HG03097 (cell line): ENCODE measurements around the gene MEGF6.

Experiments used
- ATAC-seq: cut with Tn5 transposase; IDR thresholded peaks from one replicate; pipeline ENCODE4 v1.9.1; 2021; ENCODE audit not compliant: unreplicated experiment, low FRiP score

Gene MEGF6

DNA sequence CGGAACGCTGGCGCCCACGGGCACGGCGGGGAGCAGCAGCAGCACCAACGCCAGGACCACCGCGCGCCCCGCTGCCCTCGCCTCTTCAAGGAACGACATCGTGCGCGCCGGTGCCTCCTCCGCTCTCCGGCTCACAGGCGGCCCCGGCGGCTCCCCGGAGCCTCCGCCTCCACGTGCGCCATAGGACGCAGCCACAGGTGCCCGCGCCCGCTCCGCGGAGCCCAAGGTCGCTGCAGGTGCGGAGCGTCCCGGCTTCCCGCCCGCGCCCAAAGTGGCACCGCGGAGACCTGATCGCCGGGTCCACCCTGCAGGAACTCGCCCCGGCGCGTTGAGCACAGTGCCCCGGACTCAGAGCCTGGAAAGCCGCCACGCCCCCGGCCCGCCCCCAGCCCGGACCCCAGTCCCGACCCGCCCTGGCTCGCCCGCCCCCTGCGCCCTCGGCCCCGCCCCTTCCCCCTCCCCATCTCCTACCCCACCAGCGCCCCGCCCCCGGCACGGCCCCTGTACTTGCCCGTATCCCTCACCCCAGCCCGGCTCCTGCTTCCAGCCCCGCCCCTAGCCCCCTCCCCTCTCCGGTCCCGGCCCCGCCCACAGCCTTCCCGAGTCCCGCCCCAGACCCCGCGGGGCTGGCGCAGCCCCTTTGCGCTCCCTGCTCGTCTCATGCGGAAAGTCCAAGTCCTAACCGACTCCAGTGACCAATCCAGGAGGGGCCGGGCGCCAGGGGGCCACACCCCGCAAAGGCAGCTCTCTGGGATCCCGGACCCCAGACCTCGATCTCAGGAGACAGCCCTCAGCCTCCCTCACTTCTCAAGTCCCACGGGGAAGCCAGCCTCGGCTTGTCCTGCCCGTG is at the start of gene MEGF6:
Gene MEGF6 (minus strand): TSS at position 339 of the 850 bp plus-strand sequence. CDS start 240 bp downstream, at position 99.
- no peak for ATAC-seq

GRCh38 chr1:3660704-3661103 is 49.4 kb upstream of the MEGF6 start:
- ATAC-seq, result no peak

DNA sequence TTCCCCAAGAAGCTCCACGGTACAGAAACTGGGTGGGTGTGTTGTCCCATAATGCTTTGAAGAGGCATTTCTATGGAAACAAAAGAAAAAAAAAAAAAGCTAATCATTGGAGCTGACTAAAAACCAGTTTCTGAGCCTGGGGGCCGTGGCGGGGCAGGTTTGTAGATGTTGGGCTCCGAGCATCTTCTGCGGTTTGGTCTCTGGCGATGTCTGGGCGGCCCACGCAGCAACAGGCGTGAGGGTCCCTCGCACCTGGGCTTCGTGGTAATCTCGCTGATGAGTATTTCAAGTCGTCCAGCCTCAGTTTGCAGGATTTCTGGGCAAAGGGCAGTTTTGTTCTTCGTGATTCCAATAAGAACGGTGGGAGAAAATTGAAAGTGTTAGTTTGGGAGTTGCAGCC is 47.8 kb upstream of the MEGF6 start:
- no peak for ATAC-seq

GRCh38 chr1:3658231-3658615 is 46.9 kb upstream of the MEGF6 start:
- no peak for ATAC-seq

GRCh38 chr1:3657578-3658230 is 46.4 kb upstream of the MEGF6 start:
- no peak for ATAC-seq

DNA sequence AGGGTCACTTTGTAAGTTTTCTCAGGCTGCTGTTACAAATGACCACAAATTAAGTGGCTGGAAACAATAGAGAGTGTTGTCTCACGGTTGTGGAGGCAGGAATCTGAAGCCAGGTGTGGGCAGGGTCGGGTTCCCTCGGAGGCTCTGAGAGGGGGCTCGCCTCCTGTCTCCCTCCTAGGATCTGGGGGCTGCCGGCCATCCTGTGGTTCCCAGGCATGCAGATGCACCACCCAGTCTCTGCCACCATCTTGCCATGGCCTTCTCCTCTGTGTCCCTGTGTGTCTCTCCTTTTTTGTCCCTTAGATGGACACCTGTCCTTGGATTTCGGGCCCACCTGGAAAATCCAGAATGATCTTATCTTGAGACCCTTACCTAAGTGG is 45.8 kb upstream of the MEGF6 start:
- ATAC-seq, result no peak

GRCh38 chr1:3656450-3657095 is 45.3 kb upstream of the MEGF6 start:
- ATAC-seq, result no peak

DNA sequence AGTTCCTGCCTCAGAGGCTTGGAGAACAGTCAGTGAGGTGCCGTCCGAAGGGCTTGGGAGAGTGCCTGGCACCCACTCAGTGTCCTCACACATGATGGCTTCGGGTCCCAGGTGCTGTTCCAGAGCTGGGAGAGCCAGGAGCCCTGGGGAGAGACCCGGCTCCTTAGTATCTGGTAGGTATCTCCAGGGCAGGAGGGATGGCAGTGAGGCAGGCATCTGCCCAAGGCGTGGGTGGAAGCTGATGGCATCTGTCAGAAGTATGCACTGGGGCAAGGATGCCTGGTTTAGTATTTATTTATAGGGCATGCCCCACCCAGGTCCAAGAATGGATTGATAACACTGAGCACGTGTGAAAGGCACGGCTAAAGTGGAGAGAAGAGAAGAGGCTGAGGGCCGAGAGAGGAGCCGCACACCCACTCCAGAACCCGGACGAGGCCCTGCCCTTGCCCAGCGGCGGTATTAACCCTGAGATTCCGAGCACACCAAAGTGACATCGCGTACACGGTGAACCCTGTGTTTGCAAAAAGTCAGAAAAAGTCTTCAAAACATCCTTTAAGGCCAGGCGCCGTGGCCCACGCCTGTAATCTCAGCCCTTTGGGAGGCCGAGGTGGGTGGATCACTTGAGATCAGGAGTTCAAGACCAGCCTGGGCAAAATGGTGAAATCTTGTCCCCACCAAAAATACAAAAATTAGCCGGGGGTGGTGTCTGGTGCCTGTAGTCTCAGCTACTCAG is 43.4 kb upstream of the MEGF6 start:
- ATAC-seq, result no peak

DNA sequence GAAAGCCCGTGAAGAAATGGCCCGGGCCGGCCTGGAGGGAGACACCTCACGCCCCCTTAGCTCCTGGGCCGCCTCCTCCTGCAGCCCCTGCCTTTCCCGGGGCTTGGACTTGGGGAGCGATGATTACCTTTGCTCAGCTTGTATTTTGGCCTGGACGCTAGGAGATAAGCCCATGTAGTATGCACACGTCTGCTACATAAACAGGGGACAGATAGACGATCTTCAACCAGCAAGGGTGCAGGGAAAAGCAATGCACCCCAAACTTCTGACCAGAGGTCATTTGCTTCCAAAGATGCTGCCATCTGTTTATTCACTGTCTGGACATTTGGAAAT is 41.9 kb upstream of the MEGF6 start:
- ATAC-seq, result no peak

GRCh38 chr1:3652548-3653285 is 41.4 kb upstream of the MEGF6 start:
- ATAC-seq, result no peak

GRCh38 chr1:3651930-3652547 is 40.7 kb upstream of the MEGF6 start, which contains the start of gene TP73:
Gene TP73 (plus strand): TSS chr1:3652516. CDS start chr1:3682366, 29,850 bp downstream.
- no peak for ATAC-seq

- no peak for ATAC-seq
These were observed 40.0 kb upstream of the MEGF6 start for GRCh38 chr1:3651026-3651929.

- ATAC-seq, result no peak
These were observed 39.1 kb upstream of the MEGF6 start for GRCh38 chr1:3650248-3651025.

DNA sequence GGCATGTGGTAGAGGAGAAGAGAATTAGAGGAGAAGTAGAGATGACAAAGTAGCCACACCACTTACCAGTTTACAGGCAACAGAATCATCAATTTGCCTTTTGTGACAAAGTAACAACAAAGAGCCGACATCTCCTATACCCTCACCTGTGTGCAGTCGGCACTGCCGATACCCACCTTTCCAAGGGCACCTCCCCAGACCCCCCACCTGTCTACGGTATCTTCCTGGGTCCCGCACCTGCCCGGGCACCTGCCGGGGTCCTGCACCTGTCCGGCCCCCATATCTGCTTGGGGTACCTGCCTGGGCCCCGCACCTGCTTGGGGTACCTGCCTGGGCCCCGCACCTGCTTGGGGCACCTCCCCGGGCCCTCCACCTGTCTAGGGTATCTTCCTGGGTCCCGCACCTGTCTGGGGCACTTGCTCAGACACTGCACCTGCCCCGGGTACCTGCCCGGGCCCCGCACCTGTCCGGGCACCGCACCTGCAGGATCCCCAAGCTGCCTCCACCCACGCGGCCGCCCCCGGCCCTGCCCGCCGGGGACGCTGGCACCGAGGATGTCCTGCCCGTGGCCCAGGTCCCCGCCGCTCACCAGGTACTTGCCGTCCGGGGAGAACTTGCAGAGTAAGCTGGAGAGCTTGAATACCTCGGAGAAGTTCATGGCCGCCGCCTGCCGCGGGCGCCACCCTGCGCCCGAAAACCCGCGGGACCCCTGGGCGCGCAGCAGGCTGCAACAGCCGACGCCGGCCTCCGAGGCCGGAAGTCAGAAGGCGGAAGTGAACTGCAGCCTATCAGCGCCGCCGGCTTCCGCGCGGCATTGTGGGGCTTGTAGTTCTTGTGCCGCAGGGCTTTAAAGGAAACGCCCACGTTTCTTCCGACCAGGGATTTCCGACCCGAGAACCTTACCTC is 38.3 kb upstream of the MEGF6 start, which contains the start of gene WRAP73:
Gene WRAP73 (minus strand): TSS at position 762 of the 906 bp plus-strand sequence. CDS start 104 bp downstream, at position 658.
- ATAC-seq, result peak; percentile 82

- ATAC-seq, result no peak
These were observed 35.3 kb upstream of the MEGF6 start for GRCh38 chr1:3646596-3646995.

GRCh38 chr1:3645666-3646355 is 34.5 kb upstream of the MEGF6 start:
- ATAC-seq, result no peak
